ENCODE measurements around the gene PLEKHM2.

PLEKHM2 gene

DNA sequence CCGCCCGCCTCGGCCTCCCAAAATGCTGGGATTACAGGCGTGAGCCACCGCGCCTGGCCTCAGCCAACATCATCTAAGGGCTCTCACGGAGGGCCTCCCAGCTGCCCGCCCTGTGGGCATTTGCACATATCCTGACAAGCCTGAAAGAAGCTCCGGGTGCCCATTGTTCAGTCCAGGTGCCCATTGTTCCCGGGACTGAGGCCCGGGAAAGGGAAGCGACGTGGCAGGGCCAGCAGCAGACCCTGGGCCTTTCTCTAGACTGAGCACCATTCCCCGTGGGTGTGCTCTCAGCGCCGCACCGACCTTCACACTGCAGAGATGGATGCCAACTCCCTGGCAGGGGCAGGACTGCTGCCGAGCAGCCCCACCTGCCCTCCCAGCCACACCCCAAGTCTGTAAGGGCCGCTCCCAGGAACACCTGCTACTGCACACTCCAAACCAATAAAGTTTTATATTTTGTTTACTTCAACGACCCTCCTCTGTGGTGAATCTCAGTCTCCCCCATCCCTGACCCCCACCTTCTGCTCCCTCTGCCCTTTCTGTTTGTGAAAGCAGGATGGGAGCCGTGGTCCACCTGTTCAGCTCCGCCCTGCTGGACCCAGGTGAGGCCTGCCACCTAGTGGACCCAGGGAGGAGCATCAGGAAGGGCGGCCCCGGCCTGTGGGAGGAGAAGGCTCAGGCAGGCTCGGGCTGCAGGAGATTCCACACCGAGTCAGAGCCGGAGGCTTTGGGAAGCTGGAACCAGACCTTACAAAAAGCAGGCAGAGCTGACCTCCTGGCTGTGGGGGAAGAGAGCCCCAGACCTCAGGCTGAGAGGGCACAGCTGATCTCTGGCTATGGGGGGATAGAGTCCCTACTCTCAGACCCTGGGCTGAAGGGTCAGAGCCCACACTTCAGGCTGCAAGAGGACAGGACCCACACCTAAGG is 57.1 kb downstream of the PLEKHM2 start:
- DNase-seq: peak; percentile 11 to 60 (median 32)

DNA sequence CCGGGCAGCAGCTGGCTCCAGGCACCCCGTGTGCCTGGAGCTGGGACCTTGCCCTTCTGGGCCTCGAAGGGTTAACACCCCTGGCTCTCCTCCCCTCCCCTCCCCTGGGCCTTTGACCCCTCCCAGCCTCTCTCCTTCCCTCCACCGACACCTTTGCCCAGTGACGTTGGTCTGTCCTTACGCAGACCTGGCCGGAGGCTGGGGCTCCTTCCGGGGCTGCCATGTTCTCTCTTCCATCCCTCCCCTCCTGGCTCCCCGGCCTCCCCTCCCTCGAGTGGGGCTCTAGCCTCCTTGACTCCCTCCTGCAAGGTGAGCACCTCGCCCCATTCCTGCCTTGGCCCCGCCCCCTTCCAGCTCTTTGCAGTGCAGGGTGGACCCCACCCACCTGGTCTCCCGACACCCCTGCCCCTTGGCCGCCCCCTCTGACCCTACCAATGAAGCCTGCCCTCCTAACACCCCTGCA is 58.2 kb downstream of the PLEKHM2 start, which contains the start of gene TMEM82:
TMEM82 (plus strand) TSS at position 161 of the 463 bp plus-strand sequence; CDS start at position 222, 61 bp downstream.
- no peak for DNase-seq

DNA sequence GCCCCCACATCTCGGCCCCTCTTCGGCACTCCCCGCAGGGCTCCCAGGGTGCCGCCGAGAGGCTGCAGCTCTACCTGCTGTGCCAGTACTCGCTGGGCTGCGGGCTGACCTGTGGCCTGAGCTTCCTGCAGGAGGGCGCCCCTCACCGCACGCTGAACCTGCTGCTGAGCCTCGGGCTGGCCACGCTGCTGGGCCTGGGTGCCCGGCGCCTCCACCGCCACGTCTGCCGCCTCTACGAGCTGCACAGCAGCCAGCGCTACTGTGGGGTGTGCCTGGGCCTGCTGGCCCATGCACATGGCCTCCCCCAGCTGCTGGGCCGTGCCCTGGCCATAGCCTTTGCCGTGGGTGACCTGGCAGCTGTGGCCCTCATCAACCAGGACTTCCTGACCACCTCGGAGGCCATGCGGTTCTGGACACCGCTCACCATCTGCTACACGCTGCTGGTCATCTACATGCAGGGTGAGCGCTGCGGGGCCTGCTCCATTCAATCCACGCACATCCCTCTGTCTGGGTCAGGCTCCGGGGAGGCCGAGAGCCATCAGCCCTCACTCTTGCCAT is 60.1 kb downstream of the PLEKHM2 start:
- DNase-seq: no peak

DNA sequence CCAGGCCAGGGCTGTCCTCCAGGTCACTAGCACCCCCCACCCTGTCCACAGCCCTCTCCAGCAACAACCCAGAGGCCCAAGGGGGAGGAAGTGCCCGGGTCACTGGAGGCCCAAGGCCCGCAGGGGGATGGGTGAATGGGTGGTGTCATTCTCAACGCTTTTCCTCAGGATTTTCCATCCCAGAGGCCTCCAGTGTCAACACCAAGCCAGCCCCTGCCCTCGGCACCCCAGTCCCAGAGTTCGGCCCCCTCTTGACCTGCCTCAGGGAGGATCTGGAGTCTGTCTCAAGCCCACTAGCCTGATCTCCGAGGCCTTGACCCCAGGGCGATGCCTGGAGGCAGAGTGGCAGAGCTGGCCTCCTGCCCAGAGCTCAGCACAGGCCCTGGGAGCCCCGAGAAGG is 63.3 kb downstream of the PLEKHM2 start:
- no peak for DNase-seq

DNA sequence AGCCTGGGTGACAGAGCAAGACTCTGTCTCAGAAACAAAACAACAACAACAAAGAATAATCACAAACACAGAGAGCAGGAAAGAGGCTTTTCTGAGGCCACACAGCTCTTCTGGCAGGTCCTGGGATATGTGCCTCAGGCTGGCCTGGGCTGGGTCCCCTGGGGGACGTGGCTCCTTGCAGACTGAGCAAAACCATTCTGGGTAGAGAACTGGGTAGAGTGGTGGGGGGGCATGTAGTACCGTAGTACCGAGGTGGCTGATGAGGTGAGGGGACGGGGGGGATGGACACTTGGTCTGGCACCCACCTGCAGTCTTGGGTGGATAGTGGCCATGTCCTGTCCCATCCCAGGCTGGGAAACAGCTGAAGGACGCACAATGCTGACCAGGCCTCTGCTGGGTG is 64.1 kb downstream of the PLEKHM2 start:
- DNase-seq: no peak

DNA sequence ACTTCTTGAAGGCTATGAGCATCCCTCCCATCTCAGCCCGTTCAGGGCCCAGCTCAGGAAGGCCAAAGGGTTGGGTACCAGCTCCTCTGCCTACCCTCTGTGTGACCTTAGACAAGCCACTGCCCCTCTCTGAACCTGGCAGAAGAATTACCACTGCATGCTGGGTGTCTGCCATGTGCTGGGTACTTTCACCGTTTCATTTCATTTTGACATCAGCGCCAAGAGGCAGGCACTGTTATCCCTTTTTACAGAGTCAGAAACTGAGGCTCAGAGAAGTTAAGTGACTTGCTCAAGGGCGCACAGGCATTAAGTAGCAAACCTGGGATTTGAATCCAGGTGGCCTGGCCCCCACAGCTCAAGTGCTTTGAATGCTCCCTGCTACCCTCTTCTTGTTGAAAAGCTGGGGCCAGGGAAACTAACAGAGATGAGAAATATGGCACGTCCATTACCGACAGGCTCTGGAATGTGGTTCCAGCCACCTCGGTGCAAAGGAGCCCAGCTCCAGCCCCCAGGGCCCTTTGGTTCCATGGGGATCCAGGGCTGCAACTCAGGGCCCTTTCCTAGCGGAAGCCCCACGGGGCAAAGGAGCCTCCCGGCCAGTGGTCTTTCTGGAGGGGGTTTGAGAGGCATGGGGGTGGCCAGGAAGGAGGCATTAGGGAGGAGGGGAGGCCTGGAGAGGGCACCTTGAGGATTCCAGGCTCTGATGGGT is 64.7 kb downstream of the PLEKHM2 start:
- no peak for DNase-seq

DNA sequence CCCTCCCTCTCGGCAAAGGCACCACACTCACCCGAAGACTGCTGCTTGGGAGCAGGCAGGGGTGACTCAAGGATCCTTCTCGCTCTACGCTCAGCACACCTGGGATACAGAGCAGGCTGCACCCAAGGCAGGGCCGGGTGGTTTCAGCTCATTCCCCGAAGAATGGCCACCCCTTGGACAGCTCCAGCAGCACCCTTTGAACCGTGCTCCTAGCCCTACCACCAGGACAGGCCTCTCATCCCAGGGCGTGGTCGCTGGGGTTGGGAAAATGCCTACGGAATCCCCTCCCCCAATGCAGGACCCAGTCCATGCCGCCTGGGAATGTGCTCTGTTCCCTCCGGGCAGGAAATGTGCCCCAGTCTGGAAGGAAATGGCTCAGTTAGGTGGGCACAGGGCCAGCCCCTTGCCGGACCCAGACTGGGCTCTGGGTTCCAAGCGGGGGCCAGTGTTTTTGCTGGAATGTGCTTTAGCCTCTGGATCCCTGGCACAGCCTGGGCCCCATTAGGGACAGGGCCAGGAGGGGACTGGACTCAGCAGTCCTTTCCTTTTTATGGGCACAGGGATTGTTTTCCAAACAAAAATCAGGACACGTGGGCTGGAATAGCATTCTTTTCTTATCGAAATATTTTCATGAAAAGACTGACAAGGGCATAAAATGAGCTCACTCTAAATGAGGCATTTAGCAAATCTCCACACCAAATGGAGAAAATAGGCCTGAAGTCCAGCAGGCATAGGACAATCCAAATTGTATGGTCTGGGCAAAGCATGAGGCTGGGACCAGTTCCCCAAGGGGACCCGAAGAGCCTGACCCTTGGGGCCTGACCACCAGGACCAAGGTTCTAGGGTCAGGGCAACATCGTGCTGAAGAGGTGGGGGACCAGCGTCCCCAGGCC is 65.5 kb downstream of the PLEKHM2 start:
- DNase-seq: no peak

DNA sequence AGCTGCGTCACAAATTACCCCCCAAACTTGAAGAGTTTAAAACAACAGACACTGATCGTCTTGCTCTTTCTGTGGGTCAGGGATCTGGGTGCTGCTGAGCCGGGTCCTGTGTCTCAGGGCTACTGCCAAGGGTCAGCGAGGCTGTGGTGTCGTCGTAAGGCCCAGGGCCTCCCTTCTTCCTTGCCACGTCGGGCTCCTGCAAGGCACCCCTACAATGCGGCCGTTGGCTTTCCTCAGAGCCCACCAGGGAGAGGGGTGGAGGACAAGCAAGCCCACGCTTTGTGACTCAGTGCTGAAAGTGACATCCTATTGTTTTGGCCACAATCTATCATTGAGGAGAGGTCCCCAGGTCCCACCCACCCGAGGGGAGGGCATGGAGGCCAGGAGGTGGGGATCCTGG is 66.8 kb downstream of the PLEKHM2 start:
- no peak for DNase-seq

DNA sequence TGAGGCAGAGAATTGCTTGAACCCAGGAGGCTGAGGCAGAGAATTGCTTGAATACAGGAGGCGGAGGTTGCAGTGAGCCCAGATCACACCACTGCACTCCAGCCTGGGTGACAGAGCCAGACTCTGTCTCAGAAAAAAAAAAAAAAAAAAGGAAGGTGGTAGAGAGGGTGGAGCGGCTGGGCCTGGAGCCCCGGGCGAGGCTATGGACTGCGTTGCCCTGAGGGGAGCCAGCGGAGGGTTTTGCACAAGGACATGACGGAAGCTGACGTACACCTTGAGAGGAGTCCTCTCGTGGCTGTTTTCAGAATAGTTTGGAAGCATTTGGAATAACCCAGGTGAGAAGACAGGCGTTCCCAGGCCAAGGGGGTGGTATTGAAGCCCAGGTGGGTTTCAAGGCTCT is 67.6 kb downstream of the PLEKHM2 start:
- DNase-seq: no peak

DNA sequence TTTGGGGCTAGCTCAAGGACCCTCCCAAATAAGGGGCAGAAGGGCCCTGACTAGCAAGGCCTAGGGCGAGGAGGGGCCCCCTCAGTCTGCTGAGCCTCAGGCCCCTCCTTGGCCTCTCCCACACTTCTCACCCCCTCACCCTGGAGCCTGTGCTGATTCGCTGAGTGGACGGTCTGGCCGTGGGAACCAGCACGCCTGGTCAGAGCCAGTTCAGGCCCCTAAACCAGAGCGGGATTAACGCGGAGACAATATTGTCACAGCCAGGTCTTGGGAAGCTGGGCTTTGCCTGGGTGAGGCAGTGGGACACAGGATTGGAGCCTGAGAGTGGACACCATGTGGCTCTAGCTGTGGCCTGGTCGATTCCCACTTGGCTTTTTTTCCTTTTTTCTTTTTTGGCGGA is 69.7 kb downstream of the PLEKHM2 start:
- DNase-seq: no peak

DNA sequence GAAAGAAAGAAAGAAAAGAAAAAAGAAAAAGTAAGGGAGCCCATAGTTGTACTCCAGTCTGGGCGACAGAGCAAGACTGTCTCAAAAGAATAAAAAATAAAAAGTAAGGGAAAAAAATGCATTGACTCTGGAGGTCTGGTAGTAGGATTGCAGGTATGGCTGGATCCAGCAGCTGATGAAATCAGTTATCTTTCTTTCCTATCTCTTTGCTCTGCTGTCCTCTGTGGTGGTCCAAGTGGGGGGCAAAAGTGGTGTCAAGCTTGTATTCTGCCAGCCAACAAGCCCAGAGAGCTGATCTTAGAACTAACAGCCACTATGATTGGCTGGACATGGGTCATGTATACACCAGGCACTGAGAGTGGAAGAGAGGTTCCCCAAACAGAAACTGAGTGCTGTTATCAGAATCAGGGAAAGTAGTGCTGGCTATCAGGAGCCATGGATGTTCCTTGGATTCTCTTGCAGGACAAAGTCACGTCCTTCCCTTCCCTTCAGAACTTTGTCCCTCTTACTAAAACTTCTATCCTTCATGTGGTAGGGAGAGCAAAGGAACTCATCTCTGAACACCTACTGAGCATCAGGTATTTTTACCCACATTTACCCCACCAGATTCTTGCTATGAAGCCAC is 71.0 kb downstream of the PLEKHM2 start:
- DNase-seq: no peak

DNA sequence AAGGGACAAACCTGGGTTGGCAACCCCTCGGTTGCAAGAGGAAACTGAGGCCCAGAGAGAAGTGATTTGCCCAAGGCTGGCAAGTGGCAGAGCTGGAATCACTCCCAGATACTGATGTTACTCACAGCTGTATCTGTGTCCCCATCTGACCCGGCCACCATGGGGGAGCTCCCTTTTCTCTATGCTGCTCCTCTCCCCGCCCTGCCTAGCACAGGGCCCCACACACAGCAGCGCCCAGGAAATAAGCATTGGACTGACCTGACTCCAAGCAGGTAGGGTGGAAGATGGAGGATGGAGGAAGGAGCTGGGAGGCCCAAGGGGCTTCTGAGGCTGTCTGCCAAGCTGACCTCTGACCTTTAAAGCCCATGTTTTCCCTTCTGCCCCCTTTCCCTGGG is 71.5 kb downstream of the PLEKHM2 start:
- no peak for DNase-seq

DNA sequence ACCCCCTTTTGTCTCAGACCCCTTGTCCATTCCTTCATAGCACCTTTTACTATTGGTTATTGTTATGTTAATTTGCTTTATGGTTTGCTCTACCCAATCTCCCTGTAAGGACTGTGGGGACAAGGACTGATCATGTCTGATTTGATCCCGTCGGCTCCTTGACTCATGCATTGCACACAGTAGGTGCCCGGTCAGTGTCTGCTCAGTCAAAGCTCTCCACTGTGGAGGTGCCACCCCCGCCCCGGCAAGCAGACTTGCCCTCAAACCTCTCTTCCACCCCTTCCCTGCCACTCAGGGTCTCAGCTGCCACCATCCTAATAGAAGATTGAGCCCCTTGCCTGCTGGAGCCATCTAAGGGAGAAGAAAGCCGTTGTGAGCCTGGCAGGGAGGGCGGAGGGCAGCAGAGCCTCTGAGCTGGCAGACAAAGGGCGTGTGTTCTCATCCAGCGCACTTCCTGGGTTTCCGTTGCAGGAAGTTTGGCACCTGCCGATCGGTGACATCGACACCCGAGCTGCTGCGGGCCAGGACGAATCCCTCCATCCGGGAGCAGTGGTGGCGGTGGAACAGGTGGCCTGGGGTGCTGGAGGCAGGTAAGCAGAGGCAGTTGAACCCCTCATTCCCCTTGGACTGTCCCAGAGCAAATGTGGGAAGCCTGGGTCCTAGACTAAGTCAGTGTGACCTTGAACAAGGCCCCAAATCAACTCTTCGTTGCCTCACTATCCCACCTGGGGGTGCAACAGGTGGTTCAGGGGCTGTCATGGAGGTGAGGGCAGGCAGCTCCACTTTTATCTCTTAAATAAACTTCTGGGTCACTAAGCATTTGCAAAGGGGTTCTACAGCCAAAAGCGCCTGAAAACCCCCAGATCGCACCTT is 72.3 kb downstream of the PLEKHM2 start:
- no peak for DNase-seq

DNA sequence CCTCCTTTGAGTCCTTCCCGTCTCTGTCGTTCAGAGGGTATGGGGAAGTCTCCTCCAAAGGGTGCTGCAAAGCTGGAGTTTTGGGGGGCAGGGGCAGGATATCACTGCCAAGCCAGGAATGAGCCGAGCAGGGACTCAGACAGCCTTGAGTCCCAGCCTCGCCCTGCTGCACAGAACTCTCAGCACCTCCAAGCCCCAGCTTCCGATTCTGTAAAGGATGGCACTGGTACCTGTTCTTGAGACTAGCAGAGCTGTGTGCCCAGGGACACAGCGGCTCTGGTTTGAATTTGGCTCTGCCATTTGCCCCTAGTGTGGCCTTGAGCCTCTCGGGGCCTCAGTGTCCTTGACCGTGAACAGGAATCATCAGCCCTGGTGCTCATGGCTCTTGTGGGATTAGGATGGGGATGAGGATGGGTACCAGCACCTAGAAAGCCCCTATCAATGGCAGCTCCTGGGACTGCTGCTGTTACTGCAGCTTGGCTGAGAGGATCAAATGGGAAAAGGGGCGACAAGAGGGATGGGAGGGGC is 73.0 kb downstream of the PLEKHM2 start:
- DNase-seq: no peak

DNA sequence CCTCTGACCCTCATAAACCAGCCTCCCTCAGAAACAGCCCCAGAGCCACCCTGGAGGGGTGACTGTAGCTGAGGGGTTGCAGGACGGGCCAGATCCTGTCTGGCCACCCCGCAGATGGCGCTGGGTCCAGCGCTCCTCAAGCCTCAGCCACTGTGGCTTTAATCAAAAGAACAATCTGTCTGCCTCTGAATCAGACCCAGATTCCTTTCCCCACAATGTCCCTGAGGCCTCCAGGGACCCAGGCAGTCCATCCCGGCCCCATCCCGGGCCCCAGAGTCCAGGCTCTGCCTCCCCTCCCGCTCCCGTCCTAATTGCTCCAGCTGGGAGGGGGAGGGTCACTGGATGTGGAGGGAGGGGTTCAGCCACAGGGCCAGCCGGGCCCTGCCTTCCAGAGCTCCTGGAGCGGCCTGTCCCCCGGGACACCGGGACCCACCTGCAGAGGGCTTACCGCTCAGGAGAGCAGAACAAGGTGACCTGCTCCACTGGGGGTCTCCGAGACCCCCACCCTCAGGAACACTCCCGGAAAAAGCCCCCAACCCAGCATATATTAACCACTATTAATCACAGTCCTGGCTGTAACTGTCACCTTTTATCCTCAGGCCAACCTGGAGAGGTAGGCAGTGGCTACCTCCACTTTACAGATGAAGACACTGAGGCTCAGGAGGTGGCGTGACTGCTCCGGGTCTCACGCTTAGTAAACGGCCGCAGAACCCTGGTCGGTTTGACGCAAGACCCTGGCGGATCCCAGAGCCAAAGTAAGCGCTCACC is 73.6 kb downstream of the PLEKHM2 start:
- DNase-seq: no peak

DNA sequence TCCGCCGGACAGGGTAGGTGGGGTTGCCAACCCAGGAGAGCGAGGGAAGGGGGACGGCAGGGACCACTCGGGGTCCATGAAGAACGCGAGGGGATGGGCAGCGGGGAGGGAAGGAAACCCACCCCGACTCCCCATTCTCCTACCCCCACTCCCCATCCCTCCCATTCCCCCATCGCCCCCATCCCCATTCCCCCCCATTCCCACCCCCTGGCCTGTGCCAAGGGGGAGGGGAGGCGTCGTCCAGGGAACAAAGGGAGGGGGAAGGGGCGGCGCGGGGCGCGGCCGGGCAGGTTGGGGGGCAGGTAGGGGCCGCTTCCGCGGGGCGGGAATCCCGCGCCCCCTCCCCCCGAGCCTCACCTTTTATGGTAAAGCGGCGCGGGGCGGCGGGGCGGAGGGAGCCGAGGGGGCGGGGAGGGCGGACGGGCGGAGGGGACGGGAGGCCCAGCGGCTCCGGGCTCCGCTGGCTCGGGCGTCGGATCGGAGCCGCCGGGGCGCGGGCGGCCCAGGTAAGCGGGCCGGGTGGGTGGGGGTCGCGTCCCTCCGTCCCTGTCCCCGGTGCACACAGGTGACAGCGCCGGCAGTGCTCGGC is 74.3 kb downstream of the PLEKHM2 start, which contains the start of gene FBLIM1:
FBLIM1 (plus strand) TSS at position 453 of the 589 bp plus-strand sequence. CDS start 6,189 bp downstream, outside the sequence.
- DNase-seq: peak in 1 of 4 experiments; percentile 17

DNA sequence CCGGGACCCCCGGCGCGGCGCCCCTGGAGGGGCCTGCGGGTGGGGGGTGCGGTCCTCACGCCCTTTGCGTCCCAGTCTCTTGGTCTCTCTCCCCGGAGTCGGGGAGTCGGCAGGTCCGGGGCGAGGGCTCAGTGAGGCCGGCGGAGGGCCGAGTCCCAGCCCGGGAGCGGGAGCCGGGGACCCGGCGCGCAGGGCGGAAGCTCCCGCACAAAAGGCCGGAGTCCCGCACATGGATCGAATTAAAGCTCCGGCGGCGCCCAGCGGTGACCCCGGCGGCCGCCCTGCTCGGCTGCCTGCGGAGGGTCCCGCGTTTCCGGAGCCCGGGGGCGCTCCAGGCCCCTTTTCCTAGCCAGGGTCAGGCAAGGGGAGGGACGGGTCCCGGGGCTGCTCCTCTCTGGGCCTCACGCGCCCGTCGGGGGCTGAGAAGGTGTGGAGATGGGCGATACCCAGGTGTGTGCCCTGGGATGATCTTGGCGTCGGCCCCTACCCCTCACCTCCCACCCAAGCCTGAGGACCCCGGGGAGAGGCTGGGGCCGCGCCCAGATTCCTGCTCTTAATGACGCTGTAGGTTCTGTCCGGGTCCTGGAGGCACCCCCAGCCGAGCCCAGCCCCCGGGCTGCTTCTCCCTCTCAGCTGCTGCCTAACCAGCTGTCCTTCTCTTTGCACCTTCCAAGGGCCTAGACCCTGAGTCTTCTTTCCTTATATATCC is 75.0 kb downstream of the PLEKHM2 start:
- DNase-seq: no peak

DNA sequence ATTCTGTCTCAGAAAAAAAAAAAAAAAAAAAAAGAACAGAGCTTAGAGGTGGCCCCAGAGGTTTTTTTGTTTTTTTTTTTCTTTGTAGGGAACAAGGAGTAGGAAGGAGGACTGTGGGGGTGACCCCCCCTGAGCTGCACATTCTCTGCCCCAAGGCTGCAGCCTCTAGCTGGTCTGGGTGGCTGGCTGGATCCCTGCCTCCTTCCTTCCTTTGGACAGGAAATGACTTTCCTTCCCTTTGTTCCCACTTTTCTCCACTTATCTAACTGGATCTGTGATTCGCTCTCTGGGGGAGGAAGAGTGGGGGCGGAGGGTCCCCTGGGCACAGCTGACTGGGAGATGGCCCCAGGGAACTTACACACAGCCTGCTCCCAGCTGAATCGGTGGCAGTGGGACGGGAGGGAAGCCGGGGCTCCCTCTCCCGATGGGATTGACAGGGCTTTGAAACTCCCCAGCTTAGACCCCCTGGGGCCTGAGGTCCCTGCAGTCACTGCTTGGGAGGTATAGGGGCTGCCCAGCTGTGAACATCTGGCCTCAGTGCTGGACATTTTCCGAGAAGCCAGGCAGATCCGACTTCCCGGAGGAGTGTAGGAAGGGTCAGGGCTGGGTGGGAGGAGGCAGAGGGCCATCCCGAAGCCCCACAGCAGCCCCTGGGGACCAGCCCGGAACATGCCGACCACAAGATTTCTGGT is 76.5 kb downstream of the PLEKHM2 start:
- no peak for DNase-seq
